Measurements from ENCODE around the gene SEC16A. TPM values are rescaled to one million over a fixed set of nuclear protein-coding genes. Genes with fewer than 3 reads are reported as not detected.

Gene SEC16A
- total and polyA plus RNA-seq, 4 donors, result 44.2 to 78.8 (median 46.7) TPM

DNA sequence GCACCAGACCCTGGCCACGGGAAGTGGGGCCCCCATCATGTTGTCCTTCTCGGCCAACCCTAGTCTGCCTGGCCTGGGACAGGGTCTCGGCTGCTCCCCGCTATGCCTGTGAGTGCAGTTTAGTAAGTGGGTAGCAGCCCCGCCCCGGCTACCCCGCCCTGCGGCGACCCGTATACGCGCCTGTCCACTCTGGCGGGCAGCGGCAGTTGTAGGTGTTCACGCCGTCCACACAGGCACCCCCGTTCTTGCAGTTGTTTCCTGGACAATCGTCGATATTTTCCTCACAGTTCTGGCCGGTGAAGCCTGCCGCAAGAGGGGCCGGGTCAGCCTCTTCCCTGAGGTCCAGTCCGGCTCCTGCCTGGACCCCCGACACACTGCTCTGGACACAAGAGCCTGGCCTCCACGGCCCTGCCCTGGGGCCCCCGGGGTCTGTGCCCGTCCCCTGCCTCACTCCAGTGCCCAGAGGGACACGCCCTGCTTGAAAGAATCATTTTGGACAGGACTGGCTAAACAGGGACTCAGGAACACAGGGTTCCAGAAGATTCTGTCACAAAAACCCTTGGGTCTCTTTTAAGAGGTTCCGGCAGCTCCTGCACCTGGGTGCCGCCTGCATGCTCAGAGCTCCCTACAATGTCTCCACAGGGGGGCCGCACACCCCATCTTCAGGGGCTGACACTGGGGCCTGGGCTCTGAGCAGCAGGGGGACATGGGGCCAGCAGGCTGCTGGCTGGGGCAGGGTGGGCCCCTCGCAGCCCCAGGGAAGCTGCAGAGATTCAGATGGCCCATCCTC, 36.6 kb upstream of the SEC16A start:
- ATAC-seq (ENCODE audit: insufficient read depth, low FRiP score) (peak; percentile 4), DNase-seq (no peak)
- no peaks in the 10 kb centered on the region for H3K9me3 ChIP-seq (ENCODE audit: control insufficient read depth in 4 of 4, insufficient read depth in 3 of 4, low read length in 3 of 4)
- H3K27me3 ChIP-seq (ENCODE audit: control insufficient read depth in 3 of 3, insufficient read depth in 3 of 3, low read length in 2 of 3), result no peaks in the 10 kb centered on the region
- TF ChIP-seq CTCF (IDR thresholded peaks at IDR 0.05; ENCODE audit: control extremely low read depth, extremely low read depth), result no peak
- no peak overlapping the region for H3K4me3 ChIP-seq
- peaks cover 0 to 28% (median 7%) of the 10 kb centered on the region in 5 donors for H3K4me1 ChIP-seq (ENCODE audit: control insufficient read depth in 5 of 5, insufficient read depth in 5 of 5, low read length in 5 of 5)
- H3K9ac ChIP-seq (ENCODE audit: insufficient read depth in 1 of 2, low read length in 2 of 2), result no peak overlapping the region
- peaks cover 0 to 79% (median 15%) of the 10 kb centered on the region in 4 donors for H3K36me3 ChIP-seq (ENCODE audit: control insufficient read depth in 4 of 4, insufficient read depth in 4 of 4, low read length in 4 of 4)
- H3K27ac ChIP-seq (ENCODE audit: low read depth in 1 of 2, low read length in 1 of 2), result peak overlapping the region in 1 of 2 donors; percentile 91
- 73 to 84% methylated on average over 32 of the region's 32 CpGs for WGBS, 2 donors

DNA sequence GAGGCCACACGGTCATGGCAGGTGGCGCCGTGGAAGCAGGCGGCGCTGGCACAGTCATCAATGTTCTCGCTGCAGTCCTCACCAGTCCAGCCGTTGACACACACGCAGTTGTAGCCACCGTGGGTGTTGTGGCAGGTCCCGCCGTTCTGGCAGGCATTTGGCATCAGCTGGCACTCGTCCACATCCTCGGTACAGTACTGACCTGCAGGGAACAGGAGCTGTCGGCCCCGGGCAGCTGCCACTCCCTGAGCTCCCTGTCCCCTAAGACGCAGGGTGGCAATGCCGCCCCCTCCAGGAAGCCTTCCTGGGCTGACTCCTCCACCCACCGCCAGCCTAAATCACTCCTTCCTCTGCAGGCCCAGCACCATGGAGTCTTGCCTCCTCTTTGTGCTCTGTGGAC, 35.8 kb upstream of the SEC16A start:
- no peak for ATAC-seq (ENCODE audit: insufficient read depth, low FRiP score)
- Histone ChIP-seq H3K4me1 (ENCODE audit: control insufficient read depth in 5 of 5, insufficient read depth in 5 of 5, low read length in 5 of 5) (peaks cover 0 to 24% (median 7%) of the 10 kb centered on the region in 5 donors), H3K9ac (ENCODE audit: insufficient read depth in 1 of 2, low read length in 2 of 2) (no peak overlapping the region), H3K36me3 (ENCODE audit: control insufficient read depth in 4 of 4, insufficient read depth in 4 of 4, low read length in 4 of 4) (peaks cover 0 to 84% (median 18%) of the 10 kb centered on the region in 4 donors), H3K4me3 (no peak overlapping the region), H3K27ac (ENCODE audit: low read depth in 1 of 2, low read length in 1 of 2) (peak overlapping the region in 1 of 2 donors; percentile 91), H3K27me3 (ENCODE audit: control insufficient read depth in 3 of 3, insufficient read depth in 3 of 3, low read length in 2 of 3) (no peaks in the 10 kb centered on the region), H3K9me3 (ENCODE audit: control insufficient read depth in 4 of 4, insufficient read depth in 3 of 4, low read length in 3 of 4) (no peaks in the 10 kb centered on the region)
- WGBS, 2 donors, result 77 to 90% methylated on average over 18 of the region's 18 CpGs
- DNase-seq, result no peak
- no peak for TF ChIP-seq CTCF (IDR thresholded peaks at IDR 0.05; ENCODE audit: control extremely low read depth, extremely low read depth)

GRCh38 chr9:136517950-136518349, 35.1 kb upstream of the SEC16A start:
- peak overlapping the region in 1 of 2 donors; percentile 7 for H3K27ac ChIP-seq (ENCODE audit: low read depth in 1 of 2, low read length in 1 of 2)

More at GRCh38 chr9:136517950-136518349, 35.1 kb upstream of the SEC16A start:
- ATAC-seq (ENCODE audit: insufficient read depth, low FRiP score) (no peak), DNase-seq (no peak)
- TF ChIP-seq CTCF (IDR thresholded peaks at IDR 0.05; ENCODE audit: control extremely low read depth, extremely low read depth), result no peak
- Histone ChIP-seq H3K4me1 (ENCODE audit: control insufficient read depth in 5 of 5, insufficient read depth in 5 of 5, low read length in 5 of 5) (peaks cover 0 to 20% (median 7%) of the 10 kb centered on the region in 5 donors), H3K9ac (ENCODE audit: insufficient read depth in 1 of 2, low read length in 2 of 2) (no peak overlapping the region), H3K4me3 (no peak overlapping the region), H3K27me3 (ENCODE audit: control insufficient read depth in 3 of 3, insufficient read depth in 3 of 3, low read length in 2 of 3) (no peaks in the 10 kb centered on the region), H3K9me3 (ENCODE audit: control insufficient read depth in 4 of 4, insufficient read depth in 3 of 4, low read length in 3 of 4) (no peaks in the 10 kb centered on the region), H3K36me3 (ENCODE audit: control insufficient read depth in 4 of 4, insufficient read depth in 4 of 4, low read length in 4 of 4) (peaks cover 0 to 83% (median 21%) of the 10 kb centered on the region in 4 donors)
- WGBS, 2 donors, result 87 to 95% methylated on average over 17 of the region's 17 CpGs

Measured in lung (tissue), 12 donors.